ENCODE data around the gene ANKRD63.

DNA sequence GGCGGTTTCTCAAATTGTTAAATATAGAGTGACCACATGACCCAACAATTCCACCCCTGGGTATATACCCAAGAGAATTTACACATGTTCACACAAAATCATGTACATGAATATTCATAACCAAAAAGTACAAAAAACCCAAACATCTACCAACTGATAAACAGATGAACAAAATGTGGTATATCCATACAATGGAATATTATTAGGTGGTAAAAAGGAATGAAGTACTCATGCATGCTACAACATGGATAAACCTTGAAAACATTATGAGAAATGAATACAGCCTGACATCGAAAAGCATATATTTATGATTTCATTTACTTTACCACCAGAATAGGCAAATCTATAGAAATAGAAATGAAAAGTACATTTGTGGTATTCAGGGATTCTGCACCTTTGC is 17.5 kb upstream of the ANKRD63 start:
- TF ChIP-seq CTCF (IDR thresholded peaks at IDR 0.05), result no peak
- TF ChIP-seq POLR2A (IDR thresholded peaks at IDR 0.05), result no peak
- TF ChIP-seq EP300 (IDR thresholded peaks at IDR 0.05), result no peak

All from tibial nerve (tissue), 4 donors.